HepG2 (cell line): ENCODE measurements around the gene TUBGCP3.

Experiments used
- CREB1 ChIP-seq, 2 experiments: fragments of 450-650 bp in 1 of 2; IDR thresholded peaks; 2 replicates each; pipeline ENCODE4 v1.6.1; 2016 to 2017; ENCODE audit warnings: control low read depth in 1 of 2, mild to moderate bottlenecking in 1 of 2, missing compliant biosample characterization in 1 of 2, missing genetic modification characterization in 1 of 2
- ETV6 ChIP-seq: sonication (generic); formaldehyde crosslinking; conservative IDR thresholded peaks from 2 replicates; pipeline ENCODE4 v1.4.0; 2020; ENCODE audit warnings: missing genetic modification reagents
- HNF4A ChIP-seq: sonication (generic); formaldehyde crosslinking; IDR thresholded peaks from 2 replicates; pipeline ENCODE4 v1.4.0; 2020; ENCODE audit warnings: missing genetic modification reagents
- REST ChIP-seq, 2 experiments: IDR thresholded peaks; 2 replicates each; pipeline ENCODE4 v1.6.1; 2011 to 2012; ENCODE audit warnings: low read length in 2 of 2, borderline replicate concordance in 1 of 2, low read depth in 1 of 2, mild to moderate bottlenecking in 1 of 2, moderate library complexity in 1 of 2
- SRSF9 ChIP-seq: fragments of 200-400 bp; formaldehyde crosslinking; IDR thresholded peaks from 2 replicates; pipeline ENCODE4 v1.6.1; 2018; ENCODE audit warnings: borderline replicate concordance, mild to moderate bottlenecking, low read depth, low read length; ENCODE audit not compliant: insufficient read depth, poor library complexity, severe bottlenecking
- SYNCRIP ChIP-seq: fragments of 200-400 bp; formaldehyde crosslinking; IDR thresholded peaks from 2 replicates; pipeline ENCODE4 v1.6.1; 2018; ENCODE audit warnings: mild to moderate bottlenecking, low read depth, low read length; ENCODE audit not compliant: insufficient read depth
- TBP ChIP-seq: sonication (generic); formaldehyde crosslinking; IDR thresholded peaks from 2 replicates; pipeline ENCODE4 v1.5.0; 2020; ENCODE audit warnings: missing genetic modification reagents
- ZBTB3 ChIP-seq: sonication (generic); formaldehyde crosslinking; IDR thresholded peaks from 2 replicates; pipeline ENCODE4 v1.4.0; 2020; ENCODE audit warnings: low read depth, mild to moderate bottlenecking, moderate library complexity, missing genetic modification reagents, borderline replicate concordance
- ZNF512 ChIP-seq: sonication (generic); formaldehyde crosslinking; IDR thresholded peaks from 2 replicates; pipeline ENCODE4 v1.4.0; 2020; ENCODE audit warnings: mild to moderate bottlenecking, missing genetic modification reagents
- ZNF737 ChIP-seq: sonication (generic); formaldehyde crosslinking; IDR thresholded peaks from 2 replicates; pipeline ENCODE4 v1.5.0; 2020; ENCODE audit warnings: missing genetic modification reagents, mild to moderate bottlenecking, borderline replicate concordance
- TF ChIP-seq, protein P1 (sequence below): sonication (generic); formaldehyde crosslinking; IDR thresholded peaks from 2 replicates; pipeline ENCODE4 v1.9.0; 2021; ENCODE audit warnings: missing genetic modification reagents, mild to moderate bottlenecking, borderline replicate concordance
- TF ChIP-seq, protein P2 (sequence below): sonication (generic); formaldehyde crosslinking; IDR thresholded peaks from 2 replicates; pipeline ENCODE4 v1.5.0; 2020; ENCODE audit warnings: mild to moderate bottlenecking, missing genetic modification reagents, moderate library complexity
- TF ChIP-seq, protein P3 (sequence below): sonication (generic); formaldehyde crosslinking; IDR thresholded peaks from 2 replicates; pipeline ENCODE4 v1.8.1; 2023; ENCODE audit warnings: mild to moderate bottlenecking, inconsistent platforms, moderate library complexity, missing genetic modification reagents, borderline replicate concordance

- TF ChIP-seq, protein P1, sequence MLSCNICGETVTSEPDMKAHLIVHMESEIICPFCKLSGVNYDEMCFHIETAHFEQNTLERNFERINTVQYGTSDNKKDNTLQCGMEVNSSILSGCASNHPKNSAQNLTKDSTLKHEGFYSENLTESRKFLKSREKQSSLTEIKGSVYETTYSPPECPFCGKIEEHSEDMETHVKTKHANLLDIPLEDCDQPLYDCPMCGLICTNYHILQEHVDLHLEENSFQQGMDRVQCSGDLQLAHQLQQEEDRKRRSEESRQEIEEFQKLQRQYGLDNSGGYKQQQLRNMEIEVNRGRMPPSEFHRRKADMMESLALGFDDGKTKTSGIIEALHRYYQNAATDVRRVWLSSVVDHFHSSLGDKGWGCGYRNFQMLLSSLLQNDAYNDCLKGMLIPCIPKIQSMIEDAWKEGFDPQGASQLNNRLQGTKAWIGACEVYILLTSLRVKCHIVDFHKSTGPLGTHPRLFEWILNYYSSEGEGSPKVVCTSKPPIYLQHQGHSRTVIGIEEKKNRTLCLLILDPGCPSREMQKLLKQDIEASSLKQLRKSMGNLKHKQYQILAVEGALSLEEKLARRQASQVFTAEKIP (CRISPR knock-in tag) = no peak
- TF ChIP-seq HNF4A (CRISPR knock-in tag) = no peak
- TF ChIP-seq SYNCRIP = no peak
- TF ChIP-seq REST (IDR thresholded peaks at IDR 0.05; ENCODE audit: borderline replicate concordance in 1 of 2, low read depth in 1 of 2, low read length in 2 of 2) = no peak
- TF ChIP-seq, protein P2, sequence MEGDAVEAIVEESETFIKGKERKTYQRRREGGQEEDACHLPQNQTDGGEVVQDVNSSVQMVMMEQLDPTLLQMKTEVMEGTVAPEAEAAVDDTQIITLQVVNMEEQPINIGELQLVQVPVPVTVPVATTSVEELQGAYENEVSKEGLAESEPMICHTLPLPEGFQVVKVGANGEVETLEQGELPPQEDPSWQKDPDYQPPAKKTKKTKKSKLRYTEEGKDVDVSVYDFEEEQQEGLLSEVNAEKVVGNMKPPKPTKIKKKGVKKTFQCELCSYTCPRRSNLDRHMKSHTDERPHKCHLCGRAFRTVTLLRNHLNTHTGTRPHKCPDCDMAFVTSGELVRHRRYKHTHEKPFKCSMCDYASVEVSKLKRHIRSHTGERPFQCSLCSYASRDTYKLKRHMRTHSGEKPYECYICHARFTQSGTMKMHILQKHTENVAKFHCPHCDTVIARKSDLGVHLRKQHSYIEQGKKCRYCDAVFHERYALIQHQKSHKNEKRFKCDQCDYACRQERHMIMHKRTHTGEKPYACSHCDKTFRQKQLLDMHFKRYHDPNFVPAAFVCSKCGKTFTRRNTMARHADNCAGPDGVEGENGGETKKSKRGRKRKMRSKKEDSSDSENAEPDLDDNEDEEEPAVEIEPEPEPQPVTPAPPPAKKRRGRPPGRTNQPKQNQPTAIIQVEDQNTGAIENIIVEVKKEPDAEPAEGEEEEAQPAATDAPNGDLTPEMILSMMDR (CRISPR knock-in tag) = no peak
- TF ChIP-seq ZNF512 = no peak
- no peak for TF ChIP-seq ZBTB3
- no peak for TF ChIP-seq ETV6
- TF ChIP-seq, protein P3, sequence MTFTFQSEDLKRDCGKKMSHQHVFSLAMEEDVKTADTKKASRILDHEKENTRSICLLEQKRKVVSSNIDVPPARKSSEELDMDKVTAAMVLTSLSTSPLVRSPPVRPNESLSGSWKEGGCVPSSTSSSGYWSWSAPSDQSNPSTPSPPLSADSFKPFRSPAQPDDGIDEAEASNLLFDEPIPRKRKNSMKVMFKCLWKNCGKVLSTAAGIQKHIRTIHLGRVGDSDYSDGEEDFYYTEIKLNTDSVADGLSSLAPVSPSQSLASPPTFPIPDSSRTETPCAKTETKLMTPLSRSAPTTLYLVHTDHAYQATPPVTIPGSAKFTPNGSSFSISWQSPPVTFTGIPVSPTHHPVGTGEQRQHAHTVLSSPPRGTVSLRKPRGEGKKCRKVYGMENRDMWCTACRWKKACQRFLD (CRISPR knock-in tag) = no peak
- TF ChIP-seq SRSF9 = no peak
- no peak for TF ChIP-seq TBP (CRISPR knock-in tag)
- no peak for TF ChIP-seq CREB1 (IDR thresholded peaks at IDR 0.05)
- TF ChIP-seq CREB1 (CRISPR knock-in tag; IDR thresholded peaks at IDR 0.05) = no peak
- TF ChIP-seq ZNF737 (CRISPR knock-in tag) = no peak
Observed at GRCh38 chr13:112454648-112455334, 133.2 kb downstream of the TUBGCP3 start.
